Measurements from ENCODE around the gene DYNAP. TPM values are rescaled to one million over a fixed set of nuclear protein-coding genes. Genes with fewer than 3 reads are reported as not detected.

DYNAP gene
- total and polyA plus RNA-seq, 2 experiments from 2014 or later = 0.69 TPM; not detected in 1

- H3K4me3 ChIP-seq = no peak overlapping the region
- no peaks in the 10 kb centered on the region for H3K4me1 ChIP-seq (ENCODE audit: insufficient read depth)
- DNase-seq (ENCODE audit: low spot score) = no peak
- H3K27ac ChIP-seq = no peak overlapping the region
- TF ChIP-seq EZH2 (IDR thresholded peaks at IDR 0.05; ENCODE audit: borderline replicate concordance) (no peak), CTCF (IDR thresholded peaks at IDR 0.05; ENCODE audit: poor library complexity) (no peak), EZH2phosphoT487 (IDR thresholded peaks at IDR 0.05; ENCODE audit: low read depth, severe bottlenecking, unreplicated experiment) (no peak)
- no peaks in the 10 kb centered on the region for H3K9me3 ChIP-seq (ENCODE audit: low read depth)
- H3K36me3 ChIP-seq (replicated peaks; ENCODE audit: insufficient read depth, low read depth) = no peaks in the 10 kb centered on the region
- H3K79me2 ChIP-seq = no peaks in the 10 kb centered on the region
- no peaks in the 10 kb centered on the region for H4K20me1 ChIP-seq (ENCODE audit: insufficient read depth, poor library complexity, severe bottlenecking)
- WGBS (ENCODE audit: low lambda C conversion rate, missing lambda C conversion rate) = 77% methylated on average over 3 of the region's 3 CpGs
- H3K9me2 ChIP-seq (replicated peaks; ENCODE audit: insufficient read depth) = no peaks in the 10 kb centered on the region
- H2AFZ ChIP-seq = no peak overlapping the region
- no peaks in the 10 kb centered on the region for H3K27me3 ChIP-seq
- no peak overlapping the region for H3K4me2 ChIP-seq
Observed at GRCh38 chr18:54616220-54616848, 25.3 kb downstream of the DYNAP start.

GRCh38 chr18:54622084-54622483, 31.0 kb downstream of the DYNAP start:
- Histone ChIP-seq H3K27me3 (no peaks in the 10 kb centered on the region), H3K27ac (no peak overlapping the region), H3K4me3 (no peak overlapping the region), H4K20me1 (ENCODE audit: insufficient read depth, poor library complexity, severe bottlenecking) (no peaks in the 10 kb centered on the region), H3K79me2 (no peaks in the 10 kb centered on the region), H3K4me1 (ENCODE audit: insufficient read depth) (no peaks in the 10 kb centered on the region), H3K9me2 (replicated peaks; ENCODE audit: insufficient read depth) (no peaks in the 10 kb centered on the region), H3K36me3 (replicated peaks; ENCODE audit: insufficient read depth, low read depth) (no peaks in the 10 kb centered on the region), H3K4me2 (no peak overlapping the region), H3K9me3 (ENCODE audit: low read depth) (no peaks in the 10 kb centered on the region), H2AFZ (no peak overlapping the region)
- DNase-seq (ENCODE audit: low spot score) = no peak
- TF ChIP-seq CTCF (IDR thresholded peaks at IDR 0.05; ENCODE audit: poor library complexity) (no peak), EZH2phosphoT487 (IDR thresholded peaks at IDR 0.05; ENCODE audit: low read depth, severe bottlenecking, unreplicated experiment) (no peak), EZH2 (IDR thresholded peaks at IDR 0.05; ENCODE audit: borderline replicate concordance) (no peak)

GRCh38 chr18:54626779-54627178, 35.7 kb downstream of the DYNAP start:
- Histone ChIP-seq H3K27me3 (no peaks in the 10 kb centered on the region), H3K9me3 (ENCODE audit: low read depth) (no peaks in the 10 kb centered on the region), H3K4me3 (no peak overlapping the region), H3K27ac (no peak overlapping the region), H3K36me3 (replicated peaks; ENCODE audit: insufficient read depth, low read depth) (no peaks in the 10 kb centered on the region), H4K20me1 (ENCODE audit: insufficient read depth, poor library complexity, severe bottlenecking) (no peaks in the 10 kb centered on the region), H3K4me1 (ENCODE audit: insufficient read depth) (no peaks in the 10 kb centered on the region), H2AFZ (no peak overlapping the region), H3K4me2 (no peak overlapping the region), H3K79me2 (no peaks in the 10 kb centered on the region), H3K9me2 (replicated peaks; ENCODE audit: insufficient read depth) (no peaks in the 10 kb centered on the region)
- TF ChIP-seq CTCF (IDR thresholded peaks at IDR 0.05; ENCODE audit: poor library complexity) (no peak), EZH2phosphoT487 (IDR thresholded peaks at IDR 0.05; ENCODE audit: low read depth, severe bottlenecking, unreplicated experiment) (no peak), EZH2 (IDR thresholded peaks at IDR 0.05; ENCODE audit: borderline replicate concordance) (no peak)
- no peak for DNase-seq (ENCODE audit: low spot score)
- 65% methylated on average over 1 of the region's 1 CpG for WGBS (ENCODE audit: low lambda C conversion rate, missing lambda C conversion rate)

- DNase-seq (ENCODE audit: low spot score) = no peak
- H3K9me2 ChIP-seq (replicated peaks; ENCODE audit: insufficient read depth) = no peaks in the 10 kb centered on the region
- TF ChIP-seq EZH2 (IDR thresholded peaks at IDR 0.05; ENCODE audit: borderline replicate concordance) (no peak), CTCF (IDR thresholded peaks at IDR 0.05; ENCODE audit: poor library complexity) (no peak), EZH2phosphoT487 (IDR thresholded peaks at IDR 0.05; ENCODE audit: low read depth, severe bottlenecking, unreplicated experiment) (no peak)
Observed at GRCh38 chr18:54630963-54631362, 39.9 kb downstream of the DYNAP start.

More at GRCh38 chr18:54630963-54631362, 39.9 kb downstream of the DYNAP start:
- Histone ChIP-seq H3K4me1 (ENCODE audit: insufficient read depth) (no peaks in the 10 kb centered on the region), H4K20me1 (ENCODE audit: insufficient read depth, poor library complexity, severe bottlenecking) (no peaks in the 10 kb centered on the region), H3K36me3 (replicated peaks; ENCODE audit: insufficient read depth, low read depth) (no peaks in the 10 kb centered on the region), H3K27me3 (no peaks in the 10 kb centered on the region), H3K27ac (no peak overlapping the region), H3K9me3 (ENCODE audit: low read depth) (no peaks in the 10 kb centered on the region), H3K4me3 (no peak overlapping the region), H3K79me2 (no peaks in the 10 kb centered on the region), H2AFZ (no peak overlapping the region), H3K4me2 (no peak overlapping the region)

Measured in hepatocyte (in vitro differentiated cells).